ENCODE results near the gene USP5. TPM values are rescaled to one million over a fixed set of nuclear protein-coding genes. Genes with fewer than 3 reads are reported as not detected.
"Not testable (repeated sequence)": the region's sequence is repeated elsewhere in the genome, so short reads cannot be mapped to it uniquely, and the experiment has no call there.

Gene USP5
- total RNA-seq, 1 donor from 2014 or later, result 172 TPM

GRCh38 chr12:6863586-6864321 lies 11.8 kb downstream of the USP5 start:
- peaks cover 3% of the 10 kb centered on the region for H3K27me3 Mint-ChIP-seq (ENCODE audit: low read depth)
- no peak overlapping the region for H3K4me3 Mint-ChIP-seq
- H3K9me3 Mint-ChIP-seq, result no peaks in the 10 kb centered on the region
- TF ChIP-seq CTCF (conservative IDR thresholded peaks at IDR 0.05), result no peak
- peaks cover 31% of the 10 kb centered on the region for H3K36me3 Mint-ChIP-seq (ENCODE audit: low read depth)
- no peak for DNase-seq (ENCODE audit: low read depth, low spot score)
- H3K4me1 Mint-ChIP-seq, result peaks cover 18% of the 10 kb centered on the region
- H3K27ac Mint-ChIP-seq (ENCODE audit: unreplicated experiment), result no peak overlapping the region

DNA sequence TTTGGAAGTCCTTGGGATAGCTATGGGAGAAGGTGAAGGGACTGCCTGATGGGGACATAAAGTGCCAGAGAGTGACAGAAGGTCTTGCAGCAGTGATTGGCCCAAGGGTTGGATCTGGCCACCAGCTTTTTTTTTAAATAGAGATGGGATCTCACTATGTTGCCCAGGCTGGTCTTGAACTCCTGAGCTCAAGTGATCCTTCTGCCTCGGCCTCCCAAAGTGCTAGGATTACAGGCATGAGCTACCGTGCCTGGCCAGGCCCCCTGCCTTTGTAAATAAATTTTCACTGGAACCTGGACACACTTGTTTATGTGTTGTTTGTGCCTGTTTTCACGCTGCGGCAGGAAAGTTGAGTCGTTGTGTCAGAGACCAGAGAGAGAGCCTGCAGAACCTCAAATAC lies 13.4 kb downstream of the USP5 start:
- peaks cover 29% of the 10 kb centered on the region for H3K4me1 Mint-ChIP-seq
- peak overlapping the region; percentile 78 for H3K4me3 Mint-ChIP-seq
- H3K36me3 Mint-ChIP-seq (ENCODE audit: low read depth), result peaks cover 42% of the 10 kb centered on the region
- H3K27ac Mint-ChIP-seq (ENCODE audit: unreplicated experiment); DNase-seq (ENCODE audit: low read depth, low spot score); H3K9me3 Mint-ChIP-seq: not testable (repeated sequence)
- peaks cover 11% of the 10 kb centered on the region for H3K27me3 Mint-ChIP-seq (ENCODE audit: low read depth)

DNA sequence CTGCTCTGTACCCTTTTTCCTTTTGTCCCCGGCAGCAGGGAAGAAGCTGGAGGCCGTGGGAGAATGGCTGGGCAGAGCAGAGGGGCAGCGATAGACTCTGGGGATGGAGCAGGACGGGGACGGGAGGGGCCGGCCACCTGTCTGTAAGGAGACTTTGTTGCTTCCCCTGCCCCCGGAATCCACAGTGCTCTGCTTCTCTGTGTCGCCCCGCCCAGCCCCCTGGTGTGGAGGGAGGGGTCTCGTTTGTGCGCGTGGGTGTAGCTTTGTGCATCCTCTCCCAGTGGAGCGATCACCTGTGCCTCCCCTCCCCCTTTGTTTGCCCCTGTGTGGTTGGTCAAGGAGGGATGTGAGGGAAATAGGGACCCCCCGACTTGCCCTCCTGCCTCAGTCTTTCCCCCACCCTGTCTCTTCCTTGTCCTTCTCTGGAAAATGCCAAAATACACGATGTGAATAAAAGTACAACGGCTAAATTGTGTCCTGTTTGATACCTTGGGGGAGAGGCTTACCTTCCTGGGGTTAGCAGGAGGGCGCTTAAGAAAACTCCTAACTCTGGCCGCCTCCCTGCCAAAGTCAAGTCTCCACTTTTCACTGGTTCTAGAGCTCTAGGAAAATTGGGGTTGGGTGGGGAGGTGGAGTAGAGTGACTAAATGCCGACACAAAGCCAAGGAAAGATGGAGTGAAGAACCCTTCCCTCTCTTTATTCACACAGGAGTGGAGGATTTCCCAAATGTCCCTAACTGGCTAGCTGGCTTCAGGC lies 14.4 kb downstream of the USP5 start:
- Mint-ChIP-seq H3K4me3 (peak overlapping the region; percentile 97), H3K27me3 (ENCODE audit: low read depth) (peaks cover 11% of the 10 kb centered on the region), H3K27ac (ENCODE audit: unreplicated experiment) (no peak overlapping the region), H3K4me1 (peaks cover 36% of the 10 kb centered on the region), H3K36me3 (ENCODE audit: low read depth) (peaks cover 37% of the 10 kb centered on the region), H3K9me3 (no peaks in the 10 kb centered on the region)
- no peak for TF ChIP-seq CTCF (conservative IDR thresholded peaks at IDR 0.05)
- no peak for DNase-seq (ENCODE audit: low read depth, low spot score)

DNA sequence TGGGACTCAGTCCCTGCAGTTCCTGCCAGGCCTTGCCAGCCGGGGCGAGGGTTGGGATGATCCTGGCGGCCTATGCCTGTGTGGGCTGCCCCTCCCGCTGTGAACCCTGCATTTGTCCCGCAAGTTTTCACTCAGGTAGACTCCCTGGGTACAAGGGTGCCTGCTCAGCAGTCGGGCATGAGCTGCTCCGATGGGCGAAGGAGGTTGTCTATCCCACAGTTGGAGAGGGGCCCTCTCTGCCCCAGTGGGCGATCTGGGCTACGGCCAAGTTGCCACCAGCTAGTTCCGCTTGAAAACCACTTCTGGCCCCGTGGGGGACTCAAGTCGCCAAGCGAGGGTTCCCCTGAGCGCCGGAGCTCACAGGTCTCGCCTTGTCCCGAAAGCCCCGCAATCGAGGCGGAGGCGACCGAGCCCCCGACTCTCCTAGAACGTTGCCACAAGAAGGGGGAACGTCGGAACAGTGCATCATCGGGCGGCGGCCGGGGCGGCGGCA lies 15.0 kb downstream of the USP5 start:
- Mint-ChIP-seq H3K27me3 (ENCODE audit: low read depth) (peaks cover 11% of the 10 kb centered on the region), H3K4me1 (peaks cover 40% of the 10 kb centered on the region), H3K4me3 (peak overlapping the region; percentile 97), H3K9me3 (no peaks in the 10 kb centered on the region), H3K36me3 (ENCODE audit: low read depth) (peaks cover 37% of the 10 kb centered on the region), H3K27ac (ENCODE audit: unreplicated experiment) (peak overlapping the region; percentile 81)
- peak; percentile 74 for DNase-seq (ENCODE audit: low read depth, low spot score)
- TF ChIP-seq CTCF (conservative IDR thresholded peaks at IDR 0.05), result no peak

DNA sequence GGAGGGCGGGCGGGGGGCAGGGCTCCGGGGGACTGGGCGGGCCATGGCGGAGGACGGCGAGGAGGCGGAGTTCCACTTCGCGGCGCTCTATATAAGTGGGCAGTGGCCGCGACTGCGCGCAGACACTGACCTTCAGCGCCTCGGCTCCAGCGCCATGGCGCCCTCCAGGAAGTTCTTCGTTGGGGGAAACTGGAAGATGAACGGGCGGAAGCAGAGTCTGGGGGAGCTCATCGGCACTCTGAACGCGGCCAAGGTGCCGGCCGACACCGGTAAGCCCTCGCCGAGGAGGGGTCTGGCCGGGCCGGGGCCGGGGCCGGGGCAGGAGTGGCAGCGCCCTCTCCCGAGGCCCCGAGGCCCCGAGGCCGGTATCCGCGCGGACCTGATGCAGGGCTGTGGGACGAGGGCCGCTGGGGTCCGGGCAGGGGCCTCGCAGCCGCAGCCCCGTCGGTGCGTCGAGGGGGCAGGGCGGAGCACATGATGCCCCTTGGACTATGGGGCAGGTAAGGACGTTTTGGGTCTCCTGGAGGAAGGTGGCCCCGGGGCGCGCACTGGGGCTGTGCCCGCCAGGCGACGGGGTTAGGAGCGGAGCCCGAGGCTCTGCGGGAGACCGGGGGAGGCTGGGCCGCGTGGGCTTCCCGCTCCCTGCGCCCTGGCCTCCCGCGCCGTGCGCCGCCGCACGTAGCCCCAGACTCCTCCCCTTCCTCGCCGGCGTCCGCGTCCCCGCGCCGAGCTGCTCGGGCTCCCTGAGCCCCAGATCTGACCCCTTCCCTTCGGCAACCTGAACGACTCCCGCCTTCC lies 15.7 kb downstream of the USP5 start, which contains the start of gene TPI1:
Gene TPI1, plus strand, starts transcription at position 119 of the 798 bp plus-strand sequence. Its CDS starts 36 bp downstream, at position 155.
- Mint-ChIP-seq H3K9me3 (no peaks in the 10 kb centered on the region), H3K36me3 (ENCODE audit: low read depth) (peaks cover 34% of the 10 kb centered on the region), H3K27me3 (ENCODE audit: low read depth) (peaks cover 15% of the 10 kb centered on the region), H3K27ac (ENCODE audit: unreplicated experiment) (peak within 1 kb of the TSS; percentile 96), H3K4me3 (peak within 1 kb of the TSS; percentile 97), H3K4me1 (peaks cover 46% of the 10 kb centered on the region)
- no peak for TF ChIP-seq CTCF (conservative IDR thresholded peaks at IDR 0.05)
- peak; percentile 44 for DNase-seq (ENCODE audit: low read depth, low spot score)

All from neural crest cell (in vitro differentiated cells).